ENCODE results near the gene LIF. TPM values are rescaled to one million over a fixed set of nuclear protein-coding genes. Genes with fewer than 3 reads are reported as not detected.
"Not testable (repeated sequence)": the region's sequence is repeated elsewhere in the genome, so short reads cannot be mapped to it uniquely, and the experiment has no call there.

LIF gene
- total and polyA plus RNA-seq, 7 donors, result 0.28 to 10.3 (median 1.6) TPM

- peak; percentile 79 for DNase-seq
- intact Hi-C loops (cut with DNase I), result no loop called here
- Histone ChIP-seq H3K4me3 (no peak overlapping the region), H3K4me1 (peaks cover 0 to 16% (median 15%) of the 10 kb centered on the region in 4 donors), H3K27me3 (no peaks in the 10 kb centered on the region), H3K27ac (no peak overlapping the region), H3K36me3 (no peaks in the 10 kb centered on the region), H3K9me3 (no peaks in the 10 kb centered on the region)
- TF ChIP-seq POLR2A (IDR thresholded peaks at IDR 0.05) (no peak), POLR2AphosphoS5 (IDR thresholded peaks at IDR 0.05) (no peak), CTCF (IDR thresholded peaks at IDR 0.05) (no peak), EP300 (IDR thresholded peaks at IDR 0.05) (no peak)
- WGBS, 2 donors, result 55 to 77% methylated on average over 27 of the region's 27 CpGs
These were observed 7.7 kb downstream of the LIF start for GRCh38 chr22:30238661-30239487.

GRCh38 chr22:30238136-30238535 is 8.4 kb downstream of the LIF start:
- no peak for DNase-seq
- no peaks in the 10 kb centered on the region for H3K27me3 ChIP-seq
- intact Hi-C loops (cut with DNase I), result no loop called here
- TF ChIP-seq POLR2A (IDR thresholded peaks at IDR 0.05) (no peak), EP300 (IDR thresholded peaks at IDR 0.05) (no peak)
- peaks cover 0 to 16% (median 15%) of the 10 kb centered on the region in 4 donors for H3K4me1 ChIP-seq
- H3K27ac ChIP-seq, result no peak overlapping the region
- no peaks in the 10 kb centered on the region for H3K9me3 ChIP-seq
- 95% methylated on average over 9 of the region's 9 CpGs for WGBS, 2 donors
- H3K4me3 ChIP-seq, result no peak overlapping the region
- no peaks in the 10 kb centered on the region for H3K36me3 ChIP-seq

GRCh38 chr22:30236875-30237274 is 9.7 kb downstream of the LIF start:
- Histone ChIP-seq H3K27me3 (no peaks in the 10 kb centered on the region), H3K4me1 (peaks cover 0 to 16% (median 15%) of the 10 kb centered on the region in 4 donors), H3K27ac (no peak overlapping the region), H3K9me3 (no peaks in the 10 kb centered on the region), H3K36me3 (no peaks in the 10 kb centered on the region), H3K4me3 (no peak overlapping the region)
- intact Hi-C loops (cut with DNase I), result no loop called here
- TF ChIP-seq EP300 (IDR thresholded peaks at IDR 0.05), result no peak
- TF ChIP-seq POLR2AphosphoS5 (IDR thresholded peaks at IDR 0.05), result no peak
- no peak for TF ChIP-seq POLR2A (IDR thresholded peaks at IDR 0.05)
- no peak for TF ChIP-seq CTCF (IDR thresholded peaks at IDR 0.05)
- 96 to 99% methylated on average over 5 of the region's 5 CpGs for WGBS, 2 donors
- no peak for DNase-seq

- no peak overlapping the region for H3K4me3 ChIP-seq
- H3K4me1 ChIP-seq, result peaks cover 0 to 16% (median 15%) of the 10 kb centered on the region in 4 donors
- H3K9me3 ChIP-seq, result no peaks in the 10 kb centered on the region
- no peak for TF ChIP-seq POLR2A (IDR thresholded peaks at IDR 0.05)
- DNase-seq, result no peak
- intact Hi-C loops (cut with DNase I), result no loop called here
- 46 to 63% methylated on average over 10 of the region's 10 CpGs for WGBS, 2 donors
- no peak overlapping the region for H3K27ac ChIP-seq
- H3K27me3 ChIP-seq, result no peaks in the 10 kb centered on the region
- no peaks in the 10 kb centered on the region for H3K36me3 ChIP-seq
These were observed 10.8 kb downstream of the LIF start for GRCh38 chr22:30235687-30236170.

GRCh38 chr22:30234786-30235470 is 11.6 kb downstream of the LIF start:
- TF ChIP-seq EP300 (IDR thresholded peaks at IDR 0.05) (no peak), POLR2A (IDR thresholded peaks at IDR 0.05) (no peak), CTCF (IDR thresholded peaks at IDR 0.05) (no peak), POLR2AphosphoS5 (IDR thresholded peaks at IDR 0.05) (no peak)

GRCh38 chr22:30234325-30234724 is 12.2 kb downstream of the LIF start:
- H3K4me3 ChIP-seq; DNase-seq; H3K27ac ChIP-seq; H3K27me3 ChIP-seq; intact Hi-C loops (cut with DNase I); H3K36me3 ChIP-seq; H3K9me3 ChIP-seq: not testable (repeated sequence)
- 92% methylated on average over 3 of the region's 3 CpGs for WGBS, 2 donors
- H3K4me1 ChIP-seq, result peaks cover 0 to 16% (median 15%) of the 10 kb centered on the region in 4 donors

More at GRCh38 chr22:30234786-30235470, 11.6 kb downstream of the LIF start:
- no peaks in the 10 kb centered on the region for H3K27me3 ChIP-seq
- H3K9me3 ChIP-seq, result no peaks in the 10 kb centered on the region
- H3K4me1 ChIP-seq, result peaks cover 0 to 16% (median 15%) of the 10 kb centered on the region in 4 donors
- no peaks in the 10 kb centered on the region for H3K36me3 ChIP-seq
- H3K4me3 ChIP-seq, result no peak overlapping the region
- peak overlapping the region in 1 of 4 donors; percentile 2 for H3K27ac ChIP-seq
- intact Hi-C loops (cut with DNase I), result no loop called here
- DNase-seq, result no peak
- WGBS, 2 donors, result 39 to 71% methylated on average over 7 of the region's 7 CpGs
